Astrocyte of the spinal cord (primary cell): ENCODE results near the gene CST4.
"Not testable (repeated sequence)": the region's sequence is repeated elsewhere in the genome, so short reads cannot be mapped to it uniquely, and the experiment has no call there.

Source experiments
- DNase-seq: peaks from one replicate; pipeline ENCODE4 v3.0.0; 2011; ENCODE audit warnings: low read depth, low spot score
- H3K4me3 ChIP-seq: 2 replicates; pipeline ENCODE4 v1.5.1; 2011; ENCODE audit warnings: low read depth, mild to moderate bottlenecking, low read length, moderate library complexity
- CTCF ChIP-seq: IDR thresholded peaks from 2 replicates; pipeline ENCODE4 v1.5.1; 2012; ENCODE audit warnings: low read depth, mild to moderate bottlenecking, low read length, inconsistent platforms
- in situ Hi-C: cut with HindIII; loops from 2 replicates; pipeline ENCODE4 v1.10.0; 2017; ENCODE audit warnings: low sequenced_read_pairs

CST4 gene

GRCh38 chr20:23666189-23666588 is 22.6 kb downstream of the CST4 start:
- H3K4me3 ChIP-seq, result no peak overlapping the region
- TF ChIP-seq CTCF, result peak; percentile 50
- DNase-seq, result no peak
- in situ Hi-C loops, result no loop called here

- in situ Hi-C loops, result no loop called here
- no peak for DNase-seq
- no peak for TF ChIP-seq CTCF
- H3K4me3 ChIP-seq, result no peak overlapping the region
Measured at GRCh38 chr20:23664954-23665353, 23.9 kb downstream of the CST4 start.

- in situ Hi-C loops, DNase-seq, H3K4me3 ChIP-seq: not testable (repeated sequence)
Measured at GRCh38 chr20:23664046-23664445, 24.8 kb downstream of the CST4 start.

- DNase-seq, result no peak
- H3K4me3 ChIP-seq, result no peak overlapping the region
- in situ Hi-C loops, result no loop called here
- TF ChIP-seq CTCF, result no peak
Measured at GRCh38 chr20:23663180-23663579, 25.7 kb downstream of the CST4 start.

GRCh38 chr20:23662276-23662870 is 26.5 kb downstream of the CST4 start:
- in situ Hi-C loops, result no loop called here
- TF ChIP-seq CTCF, result no peak

GRCh38 chr20:23661002-23661429 is 27.8 kb downstream of the CST4 start:
- no peak overlapping the region for H3K4me3 ChIP-seq
- in situ Hi-C loops, result no loop called here
- no peak for DNase-seq
- no peak for TF ChIP-seq CTCF

More at GRCh38 chr20:23662276-23662870, 26.5 kb downstream of the CST4 start:
- H3K4me3 ChIP-seq, result no peak overlapping the region
- DNase-seq, result no peak

GRCh38 chr20:23659989-23660837 is 28.6 kb downstream of the CST4 start:
- no peak overlapping the region for H3K4me3 ChIP-seq
- in situ Hi-C loops, result no loop called here
- no peak for TF ChIP-seq CTCF
- peak; percentile 41 for DNase-seq

- DNase-seq, H3K4me3 ChIP-seq, in situ Hi-C loops: not testable (repeated sequence)
Measured at GRCh38 chr20:23659610-23659988, 29.2 kb downstream of the CST4 start.
